GM15510 (cell line): ENCODE data around the gene TUB.

Source experiments
- POLR2A ChIP-seq: IDR thresholded peaks from 3 replicates; pipeline ENCODE4 v1.6.1; 2011; ENCODE audit warnings: borderline replicate concordance; ENCODE audit not compliant: insufficient read length; ENCODE audit errors: extremely low read depth

Gene TUB

DNA sequence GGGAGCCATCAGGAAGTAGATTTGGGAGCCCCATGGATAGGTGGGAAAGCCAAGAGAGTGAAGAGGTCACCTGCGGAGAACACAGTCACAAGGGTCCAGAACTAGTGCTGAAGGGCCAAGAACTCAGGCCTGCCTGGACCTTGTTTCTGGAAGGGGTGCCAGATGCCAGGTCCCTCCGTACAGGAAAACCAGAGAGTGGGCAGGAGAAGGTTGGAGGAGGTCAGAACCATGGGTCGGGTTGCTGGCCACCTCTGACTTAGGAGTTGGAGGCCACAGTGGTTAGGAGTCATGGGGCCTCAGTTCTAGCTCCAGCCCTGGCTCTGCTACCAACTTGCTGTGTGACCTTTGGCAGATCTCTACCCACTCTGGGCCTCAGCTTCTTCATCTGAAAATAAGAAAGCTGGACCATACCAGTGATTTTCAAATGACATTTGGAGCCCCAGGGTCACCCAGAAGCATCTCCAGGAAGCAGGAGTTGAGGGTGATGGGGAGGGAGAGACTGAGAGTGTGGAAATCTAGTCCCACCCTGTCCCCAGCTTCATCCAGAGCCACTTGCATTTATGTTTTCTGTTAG is 20.8 kb upstream of the TUB start:
- TF ChIP-seq POLR2A = no peak

- TF ChIP-seq POLR2A = no peak
Measured at GRCh38 chr11:8060801-8061554, 20.0 kb upstream of the TUB start.

GRCh38 chr11:8061555-8062428 is 19.2 kb upstream of the TUB start:
- no peak for TF ChIP-seq POLR2A

GRCh38 chr11:8062781-8063257 is 18.2 kb upstream of the TUB start:
- no peak for TF ChIP-seq POLR2A

DNA sequence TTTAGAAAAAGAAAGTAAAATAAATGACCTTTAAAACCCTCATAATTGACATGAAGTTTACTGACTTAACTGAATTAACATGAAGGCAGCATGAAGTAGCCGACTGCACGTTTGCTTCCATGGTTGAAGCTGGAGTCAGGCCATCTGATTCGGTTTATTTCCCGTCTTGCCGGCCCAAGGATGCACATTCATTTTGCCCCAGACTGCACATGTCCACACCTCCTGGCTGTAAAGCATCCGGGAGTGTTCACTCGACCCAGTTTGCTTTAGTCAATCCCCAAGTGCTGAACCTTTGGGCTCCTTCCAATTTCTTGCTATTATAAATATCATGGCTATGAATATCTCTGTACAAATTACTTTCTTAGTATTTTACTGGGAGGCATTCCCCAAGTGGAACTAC is 17.7 kb upstream of the TUB start:
- no peak for TF ChIP-seq POLR2A

DNA sequence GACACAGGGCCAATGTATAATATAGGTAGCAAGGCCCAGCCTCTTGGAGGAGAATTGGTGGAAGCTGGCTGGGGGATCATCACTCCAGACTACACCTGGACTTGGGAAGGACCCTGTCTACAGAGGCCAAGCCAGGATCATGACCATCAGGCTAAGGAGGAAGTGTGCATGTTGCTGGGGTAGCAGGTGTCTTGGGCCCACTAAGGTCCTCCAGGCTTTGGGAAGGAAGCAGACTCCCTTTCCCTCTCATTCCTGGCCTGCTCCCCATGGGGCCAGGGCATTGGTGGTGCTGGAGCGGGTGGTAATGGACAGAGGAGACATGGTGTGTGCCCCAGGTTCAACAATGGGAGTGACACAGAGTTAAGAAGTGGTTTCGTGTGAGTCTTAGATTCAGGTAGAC is 16.0 kb upstream of the TUB start:
- no peak for TF ChIP-seq POLR2A

- TF ChIP-seq POLR2A = no peak
Measured at GRCh38 chr11:8066036-8066910, 14.7 kb upstream of the TUB start.

DNA sequence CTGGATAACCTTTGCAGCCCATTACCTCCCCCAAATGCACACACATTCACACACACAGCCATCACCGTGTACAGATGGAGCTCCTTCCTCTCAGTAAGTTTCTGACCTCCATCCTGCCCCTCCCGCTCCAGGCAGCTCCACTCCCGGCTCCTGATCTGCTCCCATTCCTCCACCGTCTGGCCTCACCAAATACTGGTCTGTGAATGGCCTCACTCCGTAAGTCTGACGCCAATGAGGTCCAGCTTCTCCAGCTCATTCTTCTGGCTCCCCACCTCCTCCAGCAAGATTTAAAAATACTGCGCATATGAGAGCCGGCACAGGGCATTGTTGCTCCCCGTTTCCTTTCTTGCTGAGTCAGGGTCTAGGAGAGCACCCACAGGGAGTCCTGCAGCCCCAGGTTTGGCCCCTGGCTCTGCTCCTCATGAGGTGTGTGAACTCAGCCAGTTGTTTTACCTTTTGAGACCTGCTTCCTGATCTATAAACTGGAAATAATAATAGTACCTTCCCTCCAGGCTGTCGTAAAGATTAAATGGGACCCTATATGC is 14.0 kb upstream of the TUB start:
- no peak for TF ChIP-seq POLR2A

DNA sequence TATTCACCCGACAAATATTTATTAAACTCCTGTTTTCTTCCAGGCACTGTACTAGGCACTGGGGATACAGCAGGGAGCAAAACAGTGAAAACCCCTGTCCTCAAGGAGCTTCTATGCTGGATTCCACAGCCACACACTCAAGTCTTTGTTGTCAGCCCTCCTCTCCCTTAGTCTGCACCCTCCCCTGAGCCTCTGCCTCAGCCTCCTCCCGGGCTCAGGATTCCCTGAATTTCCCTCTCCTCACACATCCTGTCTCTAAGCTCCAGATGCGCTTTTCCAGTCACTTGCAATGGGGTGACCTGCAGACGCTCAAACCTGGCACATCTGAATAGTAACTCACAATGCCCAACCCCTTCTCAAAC is 13.5 kb upstream of the TUB start:
- TF ChIP-seq POLR2A = no peak

GRCh38 chr11:8067929-8068575 is 13.0 kb upstream of the TUB start:
- TF ChIP-seq POLR2A = no peak

GRCh38 chr11:8068605-8069221 is 12.3 kb upstream of the TUB start:
- no peak for TF ChIP-seq POLR2A

DNA sequence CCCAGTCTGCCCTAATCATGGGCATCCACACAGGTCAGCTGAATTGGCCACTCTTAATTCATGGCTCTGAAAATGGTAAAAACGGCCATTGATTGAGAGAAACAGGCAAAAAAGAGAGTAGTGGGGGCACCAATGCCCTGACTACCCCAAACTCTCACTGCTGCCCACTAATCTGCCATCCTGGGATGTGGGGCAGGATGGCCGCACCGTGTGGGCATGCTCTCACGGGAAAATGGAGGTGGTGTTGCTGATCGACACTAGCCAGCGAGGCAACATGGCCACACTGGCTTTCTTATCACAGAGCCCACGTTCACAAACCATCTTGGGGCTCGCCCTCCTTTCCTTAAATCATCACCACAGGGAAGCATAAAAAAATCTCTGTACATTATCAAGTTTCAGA is 11.2 kb upstream of the TUB start:
- TF ChIP-seq POLR2A = no peak

DNA sequence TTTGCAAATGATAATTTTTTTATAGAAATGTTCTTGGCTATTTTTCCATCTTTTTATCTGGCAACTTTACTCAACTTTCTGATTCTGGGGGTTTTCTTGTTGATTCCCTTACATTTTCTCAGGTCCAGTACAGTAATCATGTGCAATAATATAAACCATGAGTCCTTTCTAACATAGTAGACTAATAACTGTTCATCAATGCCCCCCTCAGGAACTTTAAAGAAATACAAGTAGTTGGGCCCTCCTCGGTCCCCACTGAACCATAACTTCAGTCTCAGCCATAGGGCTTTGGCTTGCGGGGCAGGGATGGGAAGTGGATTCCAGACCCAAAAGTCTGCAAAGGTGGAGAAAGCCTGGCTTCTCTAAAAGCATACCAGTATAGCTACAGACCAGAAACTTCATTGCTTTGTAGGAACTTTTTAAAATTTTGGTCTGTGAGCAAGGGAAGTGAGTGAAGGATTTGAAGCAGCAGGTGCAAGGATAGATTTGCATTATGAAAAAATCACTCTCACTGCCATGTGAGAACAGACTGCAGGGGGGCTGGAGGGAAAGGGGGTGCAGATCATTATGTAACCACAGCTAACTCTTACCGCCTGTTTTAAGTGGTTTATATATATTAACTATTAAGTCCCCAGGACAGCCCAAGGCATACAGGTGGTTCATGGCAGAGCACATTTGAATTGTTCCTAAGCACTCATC is 10.4 kb upstream of the TUB start:
- TF ChIP-seq POLR2A = no peak
